ENCODE measurements around the gene TDRD9.

TDRD9 gene

GRCh38 chr14:104095426-104096310 is 167.4 kb downstream of the TDRD9 start:
- no peak for DNase-seq

GRCh38 chr14:104096318-104096717 is 168.1 kb downstream of the TDRD9 start:
- DNase-seq, result no peak

DNA sequence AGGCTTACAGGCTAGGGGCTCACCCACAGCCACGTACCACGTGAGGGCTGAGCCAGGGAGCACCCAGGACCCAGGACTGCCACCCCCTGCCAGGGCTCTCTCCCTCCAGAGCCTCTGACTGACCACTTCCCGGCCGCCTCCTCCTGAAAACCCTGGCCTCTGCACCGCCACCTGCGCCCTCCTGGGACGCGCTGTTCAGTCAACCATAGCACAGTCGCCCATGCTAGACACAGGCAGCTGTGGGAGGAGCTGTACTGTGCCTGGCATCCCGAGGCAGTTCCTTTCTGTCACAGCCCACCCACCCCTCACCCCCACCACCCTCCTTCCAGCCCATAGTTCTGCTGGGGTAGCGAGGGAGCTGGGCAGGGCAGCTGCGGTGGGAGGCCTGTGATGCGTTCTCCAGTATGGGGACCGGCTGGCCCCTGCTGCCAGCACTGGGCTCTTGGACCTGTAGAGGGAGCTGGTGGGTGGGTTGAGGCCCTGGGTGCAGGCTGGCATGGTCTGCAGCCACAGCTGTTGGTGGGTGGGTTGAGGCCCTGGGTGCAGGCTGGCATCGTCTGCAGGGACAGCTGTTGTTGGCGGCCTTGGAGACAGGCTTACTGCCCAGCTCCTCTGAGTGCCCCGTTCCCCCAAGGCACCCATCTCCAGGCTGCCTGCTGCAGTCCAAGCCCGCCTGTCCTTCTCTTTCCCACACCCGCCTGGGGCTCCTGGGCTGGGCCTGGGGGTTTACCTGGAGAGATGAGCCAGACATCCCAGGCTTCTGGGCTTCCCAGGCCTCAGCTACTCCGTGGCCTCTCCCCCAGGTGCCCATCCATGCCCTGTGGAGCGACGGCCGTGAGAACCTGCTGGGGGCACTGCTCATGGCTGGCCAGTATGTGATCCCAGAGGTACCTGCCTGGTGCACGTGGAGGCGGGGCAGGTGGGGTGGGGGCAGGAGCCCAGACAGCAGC is 168.8 kb downstream of the TDRD9 start:
- DNase-seq, result no peak

- no peak for DNase-seq
These were observed 170.2 kb downstream of the TDRD9 start for GRCh38 chr14:104098272-104099095.

GRCh38 chr14:104099096-104100041 is 171.1 kb downstream of the TDRD9 start:
- peak; percentile 17 for DNase-seq

DNA sequence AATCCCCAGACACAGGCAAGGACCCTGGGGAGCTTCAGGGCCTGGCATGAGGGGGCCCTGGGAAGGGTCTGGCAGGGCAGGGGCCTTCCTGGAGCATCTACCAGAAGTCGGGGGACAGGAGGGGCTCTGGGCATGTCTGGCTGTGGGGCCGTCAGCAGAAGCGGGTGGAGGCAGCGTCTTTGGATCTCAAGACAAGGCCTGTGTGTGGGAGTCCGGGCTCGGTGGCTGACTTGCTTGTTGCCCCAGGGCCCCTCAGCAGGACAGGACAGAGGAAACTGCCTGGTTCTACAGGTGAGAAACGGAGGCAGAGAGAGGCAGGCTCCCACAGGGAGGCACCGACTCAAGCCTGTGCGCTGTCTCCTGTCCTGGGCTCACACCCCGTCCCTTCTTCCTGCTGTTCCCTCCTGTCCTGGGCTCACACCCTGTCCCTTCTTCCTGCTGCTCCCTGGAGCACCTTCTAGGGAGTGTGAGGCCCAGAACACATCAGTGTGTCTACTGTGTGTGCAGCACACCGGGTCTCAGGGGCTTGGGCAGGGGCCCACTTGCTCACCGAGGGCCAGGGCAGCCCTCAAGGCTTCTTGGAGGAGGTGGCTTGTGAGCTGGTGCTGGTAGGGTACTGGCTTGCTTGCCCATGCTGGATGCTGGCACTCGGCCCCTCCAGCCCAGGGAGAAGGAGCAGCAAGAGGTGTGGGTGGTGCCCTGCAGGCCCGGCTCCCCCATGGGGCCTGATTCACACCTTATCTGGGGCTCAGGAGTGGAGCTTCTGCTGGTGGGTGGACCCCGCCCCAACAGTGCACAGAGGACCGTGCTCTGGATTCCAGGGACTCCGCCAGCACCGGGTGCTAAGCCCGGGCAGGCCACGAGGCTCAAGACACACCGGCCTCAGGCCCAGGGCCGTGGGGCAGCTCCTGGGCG is 172.2 kb downstream of the TDRD9 start:
- DNase-seq, result peak; percentile 16

DNA sequence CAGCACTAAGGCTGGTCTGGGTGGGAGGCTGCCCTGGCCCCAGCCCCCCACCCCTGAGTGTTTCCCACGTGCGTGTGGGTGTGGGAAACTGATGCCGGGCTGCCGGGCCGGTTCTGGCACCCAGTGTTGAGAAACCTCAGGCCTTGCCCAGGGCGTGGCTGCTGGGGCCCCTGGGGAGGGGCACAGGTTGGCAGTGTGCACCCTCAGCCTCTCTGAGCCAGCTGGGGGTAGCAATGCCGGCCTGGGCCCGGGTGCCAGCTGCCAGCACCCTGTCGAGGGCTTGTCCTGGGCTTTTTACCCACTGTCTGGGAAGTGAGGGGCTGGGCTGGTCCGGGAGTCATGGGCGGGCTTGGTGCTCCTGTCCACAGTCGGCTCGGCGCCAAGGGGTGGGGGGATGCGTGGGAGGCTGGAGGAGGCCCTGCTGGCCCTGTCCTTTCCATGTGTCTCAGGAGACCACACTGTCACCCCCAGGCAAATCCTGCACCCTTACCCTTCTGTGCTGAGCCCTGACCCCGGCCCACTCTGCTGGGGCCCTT is 172.9 kb downstream of the TDRD9 start:
- DNase-seq, result no peak

DNA sequence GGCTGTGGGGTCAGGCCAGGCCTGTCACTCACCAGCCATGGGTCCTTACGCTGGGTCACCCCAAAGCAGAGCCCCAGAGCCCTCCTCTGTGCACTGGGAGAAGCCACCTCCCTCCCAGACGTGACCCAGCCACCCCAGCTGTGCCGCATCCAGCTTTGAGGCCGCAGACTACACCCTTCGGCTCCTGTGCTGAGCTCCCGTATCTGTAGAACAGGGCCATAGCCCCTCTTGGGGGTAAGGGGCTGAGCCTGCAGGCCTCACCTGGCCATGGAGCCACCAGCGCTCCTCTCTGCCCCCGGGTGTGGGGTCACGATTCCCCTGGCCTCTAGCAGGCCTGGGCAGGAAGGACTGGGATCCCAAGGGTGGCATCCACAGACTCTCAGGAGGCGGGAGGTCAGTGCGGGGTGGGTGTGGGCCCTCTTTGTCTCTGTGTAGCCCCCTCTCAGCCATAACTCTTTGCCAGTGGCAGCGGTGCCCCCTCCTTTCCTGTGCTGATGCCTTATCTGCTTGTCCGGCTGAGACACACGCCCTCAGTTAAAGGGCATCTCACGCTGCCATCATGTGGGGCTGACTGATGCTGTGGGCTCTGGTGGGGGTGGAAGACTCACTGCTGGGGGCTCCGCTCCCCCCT is 173.5 kb downstream of the TDRD9 start:
- DNase-seq, result no peak
